NCI-H146 treated with DMSO at 0.1 percent for 48 hours (cell line): ENCODE results near the gene FUZ.

Experiments
- DNase-seq: peaks from one replicate; lab custom pipeline; 2025; ENCODE audit not compliant: unreplicated experiment; lab: John Stamatoyannopoulos, UW

FUZ gene

DNA sequence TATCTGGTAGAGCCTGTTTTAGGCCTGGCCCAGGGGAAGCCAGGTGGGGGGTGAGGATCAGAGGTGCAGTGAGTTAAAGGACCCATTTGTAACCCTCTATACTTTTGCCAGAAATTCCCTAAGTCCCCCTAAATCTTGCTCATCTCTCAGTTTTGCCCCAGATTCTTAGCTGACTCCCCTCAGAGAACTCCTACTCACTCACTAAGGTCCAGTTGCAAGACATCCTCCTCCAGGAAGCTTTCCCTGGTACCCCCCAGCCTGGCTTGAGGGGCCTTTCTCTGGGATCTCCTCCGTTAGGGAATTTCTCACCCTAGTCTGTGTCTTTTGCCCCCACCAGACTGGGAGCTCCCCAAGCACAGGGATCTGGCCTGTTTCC lies 51.9 kb downstream of the FUZ start:
- DNase-seq, result no peak

DNA sequence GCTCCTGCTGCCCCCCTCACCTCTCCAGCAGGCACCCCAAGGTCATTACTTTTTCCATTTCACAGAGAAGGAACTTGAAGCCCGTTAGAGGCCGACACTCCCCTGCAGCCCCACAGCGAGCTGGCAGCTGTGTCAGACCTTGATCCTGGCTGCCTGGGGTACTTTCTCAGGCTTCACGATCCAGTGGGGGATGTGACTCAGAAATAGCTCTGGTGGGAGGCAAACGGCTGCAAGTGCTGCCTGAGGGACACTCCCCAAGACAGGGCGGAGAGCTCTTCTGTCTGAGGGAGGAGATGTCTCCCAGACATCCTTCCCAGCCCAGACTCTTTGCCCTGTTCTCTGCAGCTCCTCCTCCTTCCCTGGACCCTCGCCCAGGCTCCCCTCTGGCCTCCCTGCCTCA lies 54.8 kb downstream of the FUZ start:
- no peak for DNase-seq
